Measurements from ENCODE around the gene TICAM2.

TICAM2 gene

GRCh38 chr5:115579747-115580173, 22.5 kb downstream of the TICAM2 start:
- Histone ChIP-seq H3K27me3 (ENCODE audit: insufficient read depth, low read length, poor library complexity) (no peaks in the 10 kb centered on the region), H2AFZ (ENCODE audit: low read depth, low read length) (no peak overlapping the region), H3K4me3 (ENCODE audit: low read depth in 1 of 2, low read length in 2 of 2) (no peak overlapping the region), H4K20me1 (ENCODE audit: insufficient read depth, low read length) (no peaks in the 10 kb centered on the region), H3K9ac (ENCODE audit: low read depth, low read length) (no peak overlapping the region), H3K4me1 (ENCODE audit: insufficient read depth, low read length) (no peaks in the 10 kb centered on the region), H3K36me3 (ENCODE audit: insufficient read depth, low read length) (no peaks in the 10 kb centered on the region), H3K79me2 (ENCODE audit: insufficient read depth, low read length) (no peaks in the 10 kb centered on the region), H3K4me2 (ENCODE audit: insufficient read depth, low read length) (no peak overlapping the region), H3K9me3 (ENCODE audit: insufficient read depth, low read length, severe bottlenecking) (no peaks in the 10 kb centered on the region), H3K27ac (ENCODE audit: low read length) (no peak overlapping the region)
- TF ChIP-seq EZH2 (IDR thresholded peaks at IDR 0.05; ENCODE audit: borderline replicate concordance, low read depth, low read length, severe bottlenecking): no peak
- TF ChIP-seq, protein P1, sequence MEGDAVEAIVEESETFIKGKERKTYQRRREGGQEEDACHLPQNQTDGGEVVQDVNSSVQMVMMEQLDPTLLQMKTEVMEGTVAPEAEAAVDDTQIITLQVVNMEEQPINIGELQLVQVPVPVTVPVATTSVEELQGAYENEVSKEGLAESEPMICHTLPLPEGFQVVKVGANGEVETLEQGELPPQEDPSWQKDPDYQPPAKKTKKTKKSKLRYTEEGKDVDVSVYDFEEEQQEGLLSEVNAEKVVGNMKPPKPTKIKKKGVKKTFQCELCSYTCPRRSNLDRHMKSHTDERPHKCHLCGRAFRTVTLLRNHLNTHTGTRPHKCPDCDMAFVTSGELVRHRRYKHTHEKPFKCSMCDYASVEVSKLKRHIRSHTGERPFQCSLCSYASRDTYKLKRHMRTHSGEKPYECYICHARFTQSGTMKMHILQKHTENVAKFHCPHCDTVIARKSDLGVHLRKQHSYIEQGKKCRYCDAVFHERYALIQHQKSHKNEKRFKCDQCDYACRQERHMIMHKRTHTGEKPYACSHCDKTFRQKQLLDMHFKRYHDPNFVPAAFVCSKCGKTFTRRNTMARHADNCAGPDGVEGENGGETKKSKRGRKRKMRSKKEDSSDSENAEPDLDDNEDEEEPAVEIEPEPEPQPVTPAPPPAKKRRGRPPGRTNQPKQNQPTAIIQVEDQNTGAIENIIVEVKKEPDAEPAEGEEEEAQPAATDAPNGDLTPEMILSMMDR (IDR thresholded peaks at IDR 0.05; ENCODE audit: borderline replicate concordance, extremely low read depth, low read length, poor library complexity, severe bottlenecking): no peak
- ATAC-seq (ENCODE audit: insufficient read depth, low read depth) (no peak), DNase-seq (no peak)

DNA sequence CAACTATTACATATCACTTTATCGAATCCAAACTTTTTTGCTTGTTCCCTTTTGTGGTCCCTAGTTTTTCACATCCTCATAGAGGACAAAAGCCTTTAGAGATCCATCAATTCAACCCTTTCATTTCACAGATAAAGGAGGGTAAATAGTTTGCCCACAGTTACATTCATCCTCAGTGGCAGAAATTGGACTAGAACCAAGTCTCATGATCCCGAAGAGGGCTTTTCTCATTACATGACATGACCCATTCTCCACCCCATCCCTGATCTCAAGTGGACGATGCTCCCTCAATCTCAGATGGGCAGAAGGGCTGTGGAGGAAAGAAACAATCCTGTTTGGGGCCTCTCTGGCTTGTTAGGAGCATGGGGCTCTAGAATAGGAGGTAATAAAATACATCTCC, 23.1 kb downstream of the TICAM2 start:
- no peaks in the 10 kb centered on the region for H3K4me1 ChIP-seq (ENCODE audit: insufficient read depth, low read length)
- no peak overlapping the region for H3K4me3 ChIP-seq (ENCODE audit: low read depth in 1 of 2, low read length in 2 of 2)
- no peak for TF ChIP-seq EZH2 (IDR thresholded peaks at IDR 0.05; ENCODE audit: borderline replicate concordance, low read depth, low read length, severe bottlenecking)
- TF ChIP-seq, protein P1 (IDR thresholded peaks at IDR 0.05; ENCODE audit: borderline replicate concordance, extremely low read depth, low read length, poor library complexity, severe bottlenecking): no peak
- no peaks in the 10 kb centered on the region for H3K79me2 ChIP-seq (ENCODE audit: insufficient read depth, low read length)
- H4K20me1 ChIP-seq (ENCODE audit: insufficient read depth, low read length): no peaks in the 10 kb centered on the region
- no peak overlapping the region for H3K9ac ChIP-seq (ENCODE audit: low read depth, low read length)
- H2AFZ ChIP-seq (ENCODE audit: low read depth, low read length): no peak overlapping the region
- ATAC-seq (ENCODE audit: insufficient read depth, low read depth): no peak
- H3K27ac ChIP-seq (ENCODE audit: low read length): no peak overlapping the region
- DNase-seq: no peak
- no peaks in the 10 kb centered on the region for H3K27me3 ChIP-seq (ENCODE audit: insufficient read depth, low read length, poor library complexity)
- no peaks in the 10 kb centered on the region for H3K9me3 ChIP-seq (ENCODE audit: insufficient read depth, low read length, severe bottlenecking)
- H3K36me3 ChIP-seq (ENCODE audit: insufficient read depth, low read length): no peaks in the 10 kb centered on the region
- H3K4me2 ChIP-seq (ENCODE audit: insufficient read depth, low read length): no peak overlapping the region

DNA sequence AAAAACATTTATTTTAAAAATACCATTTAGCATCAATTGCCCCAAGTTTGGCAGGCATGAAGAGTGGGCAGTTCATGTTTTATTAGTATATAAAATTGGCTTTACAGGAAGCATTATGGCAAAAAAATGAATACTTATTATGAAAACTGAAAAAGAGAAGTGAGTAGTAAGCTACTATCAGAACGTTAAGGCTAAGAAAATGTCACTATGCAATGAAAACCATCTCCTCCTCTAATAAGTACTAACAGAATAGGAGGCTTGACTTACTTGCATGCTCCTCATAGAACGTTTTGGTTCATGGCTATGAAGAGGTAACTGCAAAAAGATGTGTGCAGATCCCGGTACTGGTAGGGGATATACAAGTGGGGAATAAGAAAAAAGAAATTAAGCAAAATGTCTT, 23.6 kb downstream of the TICAM2 start:
- DNase-seq (no peak), ATAC-seq (ENCODE audit: insufficient read depth, low read depth) (no peak)
- H3K4me1 ChIP-seq (ENCODE audit: insufficient read depth, low read length): no peaks in the 10 kb centered on the region
- H3K79me2 ChIP-seq (ENCODE audit: insufficient read depth, low read length): no peaks in the 10 kb centered on the region
- H3K9me3 ChIP-seq (ENCODE audit: insufficient read depth, low read length, severe bottlenecking): no peaks in the 10 kb centered on the region
- no peak overlapping the region for H3K4me2 ChIP-seq (ENCODE audit: insufficient read depth, low read length)
- TF ChIP-seq, protein P1 (IDR thresholded peaks at IDR 0.05; ENCODE audit: borderline replicate concordance, extremely low read depth, low read length, poor library complexity, severe bottlenecking): no peak
- TF ChIP-seq EZH2 (IDR thresholded peaks at IDR 0.05; ENCODE audit: borderline replicate concordance, low read depth, low read length, severe bottlenecking): no peak
- no peaks in the 10 kb centered on the region for H4K20me1 ChIP-seq (ENCODE audit: insufficient read depth, low read length)
- no peaks in the 10 kb centered on the region for H3K27me3 ChIP-seq (ENCODE audit: insufficient read depth, low read length, poor library complexity)
- H3K36me3 ChIP-seq (ENCODE audit: insufficient read depth, low read length): no peaks in the 10 kb centered on the region
- H3K27ac ChIP-seq (ENCODE audit: low read length): no peak overlapping the region
- H2AFZ ChIP-seq (ENCODE audit: low read depth, low read length): no peak overlapping the region
- H3K9ac ChIP-seq (ENCODE audit: low read depth, low read length): no peak overlapping the region
- H3K4me3 ChIP-seq (ENCODE audit: low read depth in 1 of 2, low read length in 2 of 2): no peak overlapping the region

DNA sequence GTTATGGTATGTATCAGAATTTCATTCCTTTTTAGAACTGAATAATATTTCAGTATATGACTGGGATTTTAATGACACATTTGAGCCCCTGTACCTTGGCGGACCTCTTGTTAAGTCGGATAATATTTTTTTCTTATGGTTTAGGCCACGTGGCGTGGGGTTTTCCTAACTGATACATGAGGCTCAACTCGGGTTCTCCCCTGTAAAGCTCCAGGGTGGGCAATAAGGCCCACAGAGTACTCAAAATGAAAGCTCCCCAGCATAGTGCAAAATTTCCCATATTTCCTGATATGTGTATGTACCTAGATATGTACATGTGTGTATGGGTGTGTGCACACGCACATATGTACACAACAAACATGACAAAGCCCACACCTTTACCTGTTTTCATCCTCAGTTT, 24.5 kb downstream of the TICAM2 start:
- H3K9ac ChIP-seq (ENCODE audit: low read depth, low read length): no peak overlapping the region
- no peaks in the 10 kb centered on the region for H4K20me1 ChIP-seq (ENCODE audit: insufficient read depth, low read length)
- TF ChIP-seq, protein P1 (IDR thresholded peaks at IDR 0.05; ENCODE audit: borderline replicate concordance, extremely low read depth, low read length, poor library complexity, severe bottlenecking): no peak
- no peak for TF ChIP-seq EZH2 (IDR thresholded peaks at IDR 0.05; ENCODE audit: borderline replicate concordance, low read depth, low read length, severe bottlenecking)
- H3K36me3 ChIP-seq (ENCODE audit: insufficient read depth, low read length): no peaks in the 10 kb centered on the region
- H3K9me3 ChIP-seq (ENCODE audit: insufficient read depth, low read length, severe bottlenecking): no peaks in the 10 kb centered on the region
- no peak overlapping the region for H2AFZ ChIP-seq (ENCODE audit: low read depth, low read length)
- H3K27ac ChIP-seq (ENCODE audit: low read length): no peak overlapping the region
- no peaks in the 10 kb centered on the region for H3K79me2 ChIP-seq (ENCODE audit: insufficient read depth, low read length)
- ATAC-seq (ENCODE audit: insufficient read depth, low read depth) (no peak), DNase-seq (no peak)
- H3K4me1 ChIP-seq (ENCODE audit: insufficient read depth, low read length): no peaks in the 10 kb centered on the region
- no peak overlapping the region for H3K4me3 ChIP-seq (ENCODE audit: low read depth in 1 of 2, low read length in 2 of 2)
- H3K27me3 ChIP-seq (ENCODE audit: insufficient read depth, low read length, poor library complexity): no peaks in the 10 kb centered on the region
- no peak overlapping the region for H3K4me2 ChIP-seq (ENCODE audit: insufficient read depth, low read length)

Data from DND-41 (cell line).